Renal cortical epithelial cell (primary cell): ENCODE results near the gene TFRC. TPM values are rescaled to one million over a fixed set of nuclear protein-coding genes. Genes with fewer than 3 reads are reported as not detected.
"Not testable (repeated sequence)": the region's sequence is repeated elsewhere in the genome, so short reads cannot be mapped to it uniquely, and the experiment has no call there.

Source experiments
- DNase-seq: peaks from one replicate; pipeline ENCODE4 v3.0.0-alpha.2; 2011; ENCODE audit warnings: low read depth
- total RNA-seq: library from RNA; depleted of rRNA; stranded (reverse); fragments of >200 nt; gene quantifications from 2 replicates; pipeline ENCODE4 v1.2.3, GENCODE V29; 2014

Gene TFRC
- total RNA-seq, 1 donor from 2014 or later, result 144 TPM

DNA sequence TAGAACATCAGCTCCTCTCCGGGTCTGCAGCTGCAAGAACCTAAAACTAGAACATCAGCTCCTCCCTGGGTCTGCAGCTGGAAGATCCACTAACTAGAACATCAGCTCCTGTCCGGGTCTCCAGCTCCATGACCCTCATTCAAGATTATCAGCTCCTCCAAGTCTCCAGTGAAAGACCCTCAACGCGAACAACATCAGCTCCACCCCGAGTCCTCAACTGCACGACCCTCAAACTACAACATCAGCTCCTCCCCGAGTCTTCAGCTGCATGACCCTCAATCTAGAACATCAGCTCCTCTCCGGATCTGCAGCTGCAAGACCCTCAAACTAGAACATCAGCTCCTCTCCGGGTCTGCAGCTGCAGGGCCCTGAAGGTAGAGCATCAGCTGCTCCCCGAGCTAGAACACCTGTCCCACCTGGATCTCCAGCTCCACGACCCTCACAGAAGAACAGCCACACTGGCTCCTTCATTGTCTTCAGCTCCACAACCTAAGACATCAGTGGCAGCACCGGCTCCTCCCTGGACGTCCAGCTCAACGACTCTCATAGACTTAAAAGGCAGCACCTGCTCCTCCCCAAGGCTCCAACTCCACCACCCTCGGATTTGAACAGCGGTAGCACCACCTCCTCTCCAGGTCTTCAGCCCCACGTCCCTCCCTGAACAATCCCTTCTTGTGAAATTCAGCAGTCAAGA lies 77.4 kb downstream of the TFRC start:
- DNase-seq, result not testable (repeated sequence)

GRCh38 chr3:196003611-196004010 lies 78.3 kb downstream of the TFRC start:
- no peak for DNase-seq

DNA sequence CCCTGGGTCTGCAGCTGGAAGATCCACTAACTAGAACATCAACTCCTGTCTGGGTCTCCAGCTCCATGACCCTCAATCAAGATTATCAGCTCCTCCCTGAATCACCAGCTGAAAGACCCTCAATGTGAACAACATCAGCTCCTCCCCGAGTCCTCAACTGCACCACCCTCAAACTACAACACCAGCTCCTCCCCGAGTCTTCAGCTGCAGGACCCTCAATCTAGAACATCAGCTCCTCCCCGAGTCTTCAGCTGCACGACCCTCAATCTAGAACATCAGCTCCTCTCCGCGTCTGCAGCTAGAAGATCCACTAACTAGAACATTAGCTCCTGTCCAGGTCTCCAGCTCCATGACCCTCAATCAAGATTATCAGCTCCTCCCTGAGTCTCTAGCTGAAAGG lies 79.2 kb downstream of the TFRC start:
- DNase-seq, result not testable (repeated sequence)

- DNase-seq, result not testable (repeated sequence)
Observed at GRCh38 chr3:196001240-196001639, 80.7 kb downstream of the TFRC start.

DNA sequence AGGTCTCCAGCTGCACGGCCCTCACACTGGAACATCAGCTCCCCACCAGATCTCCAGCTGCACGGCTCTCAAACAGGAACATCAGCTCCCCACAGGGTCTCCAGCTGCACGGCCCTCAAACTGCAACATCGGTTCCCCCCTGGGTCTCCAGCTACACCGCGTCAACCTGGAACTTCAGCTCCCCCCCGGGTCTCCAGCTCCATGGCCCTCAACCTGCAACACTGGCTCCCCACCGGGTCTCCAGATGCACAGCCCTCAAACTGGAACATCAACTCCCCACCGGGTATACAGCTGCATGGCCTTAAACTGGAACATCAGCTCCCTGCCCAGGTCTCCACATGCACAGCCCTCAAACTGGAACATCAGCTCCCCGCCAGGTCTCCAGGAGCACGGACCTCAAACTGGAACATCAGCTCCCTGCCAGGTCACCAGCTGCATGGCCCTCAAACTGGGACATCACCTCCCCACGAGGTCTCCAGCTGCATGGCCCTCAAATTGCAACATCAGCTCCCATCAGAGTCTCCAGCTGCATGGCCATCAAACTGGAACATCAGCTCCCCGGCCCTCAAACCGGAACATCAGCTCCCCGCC lies 81.4 kb downstream of the TFRC start:
- not testable (repeated sequence) for DNase-seq

DNA sequence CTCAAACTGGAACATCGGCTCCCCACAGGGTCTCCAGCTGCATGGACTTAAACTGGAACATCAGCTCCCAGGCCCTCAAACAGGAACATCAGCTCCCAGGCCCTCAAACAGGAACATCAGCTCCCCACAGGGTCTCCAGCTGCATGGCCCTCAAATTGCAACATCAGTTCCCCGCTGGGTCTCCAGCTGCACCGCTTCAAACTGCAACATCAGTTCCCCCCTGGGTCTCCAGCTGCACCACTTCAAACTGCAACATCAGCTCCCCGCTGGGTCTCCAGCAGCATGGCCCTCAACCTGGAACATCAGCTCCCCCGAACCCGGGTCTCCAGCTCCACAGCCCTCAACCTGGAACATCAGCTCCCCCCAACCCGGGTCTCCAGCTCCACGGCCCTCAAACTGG lies 82.0 kb downstream of the TFRC start:
- no peak for DNase-seq

Other genes starting within 250 kb of the TFRC start
- gene TNK2, start 173.5 kb downstream of the TFRC start, total RNA-seq, result 1.9 and 5.2 TPM in 2 replicates
- gene ZDHHC19, start 129.3 kb upstream of the TFRC start, total RNA-seq, result not detected in 2 replicates
- not detected in 2 replicates for gene SLC51A, start 134.4 kb upstream of the TFRC start, total RNA-seq
- 73.6 and 90.0 TPM in 2 replicates for gene PCYT1A, start 205.6 kb upstream of the TFRC start, total RNA-seq
- 16.1 and 17.2 TPM in 2 replicates for gene DYNLT2B, start 236.2 kb upstream of the TFRC start, total RNA-seq